H1 (cell line): ENCODE results near the gene IGF2BP3. TPM values are rescaled to one million over a fixed set of nuclear protein-coding genes. Genes with fewer than 3 reads are reported as not detected.

Source experiments
- CTCF ChIA-PET: fragments of 300-600 bp; sonication (Branson Sonifier 250); formaldehyde crosslinking; loops from one replicate; lab custom pipeline; 2021; ENCODE audit not compliant: partially characterized antibody; lab: Charles Lee
- POLR2A ChIA-PET: fragments of 300-600 bp; sonication (Branson Sonifier 250); formaldehyde crosslinking; loops from one replicate; lab custom pipeline; 2021; ENCODE audit warnings: inconsistent platforms; ENCODE audit not compliant: partially characterized antibody; lab: Charles Lee
- DNase-seq, 2 experiments: peaks; one replicate each; pipeline versions ENCODE4 v3.0.0 to v3.0.0-alpha.2; 2010 to 2022; ENCODE audit warnings: low spot score in 2 of 2, low read depth in 1 of 2, mixed read lengths in 1 of 2
- FAIRE-seq: peaks from 2 replicates; lab custom pipeline; 2011; peaks lifted over from hg19 to GRCh38; lab: Jason Lieb, UNC
- H2AFZ ChIP-seq: 2 replicates; pipeline ENCODE4 v1.8.1; 2012; ENCODE audit warnings: low read length, inconsistent platforms
- H2AK5ac ChIP-seq: 2 replicates; pipeline ENCODE4 v1.6.1; 2013; ENCODE audit warnings: low read depth, low read length
- H2BK120ac ChIP-seq: replicated peaks from 2 replicates; pipeline ENCODE3; 2013; ENCODE audit warnings: low read depth, low read length, inconsistent platforms
- H2BK12ac ChIP-seq: 2 replicates; pipeline ENCODE4 v1.6.1; 2013; ENCODE audit warnings: low read depth, low read length
- H2BK15ac ChIP-seq: 2 replicates; pipeline ENCODE4 v1.6.1; 2013; ENCODE audit warnings: low read length
- H2BK20ac ChIP-seq: 2 replicates; pipeline ENCODE4 v1.6.1; 2013; ENCODE audit warnings: low read length
- H2BK5ac ChIP-seq: 2 replicates; pipeline ENCODE4 v1.6.1; 2013; ENCODE audit warnings: low read depth, low read length
- H3K14ac ChIP-seq: 2 replicates; pipeline ENCODE4 v1.6.1; 2013; ENCODE audit warnings: inconsistent platforms; ENCODE audit not compliant: insufficient read length
- H3K18ac ChIP-seq: 2 replicates; pipeline ENCODE4 v1.6.1; 2013; ENCODE audit warnings: low read length; ENCODE audit errors: extremely low read depth
- H3K23ac ChIP-seq: 2 replicates; pipeline ENCODE4 v1.6.1; 2013; ENCODE audit warnings: inconsistent platforms; ENCODE audit not compliant: insufficient read length
- H3K23me2 ChIP-seq: 2 replicates; pipeline ENCODE4 v1.6.1; 2013; ENCODE audit warnings: low read depth, low read length
- H3K27ac ChIP-seq: 2 replicates; pipeline ENCODE4 v1.6.1; 2011; ENCODE audit warnings: low read depth, low read length, inconsistent platforms
- H3K27me3 ChIP-seq, 4 experiments: replicated peaks in 1 of 4; 1 replicate in 1 of 4; 2 replicates in 3 of 4; pipeline versions ENCODE4 v1.6.1 to v1.8.1; 2011 to 2013; ENCODE audit warnings: low read length in 3 of 4, mild to moderate bottlenecking in 3 of 4, inconsistent platforms in 2 of 4, mixed read lengths in 2 of 4, moderate library complexity in 1 of 4; ENCODE audit not compliant: control insufficient read depth in 3 of 4, insufficient read depth in 3 of 4; ENCODE audit errors: extremely low read depth in 1 of 4
- H3K36me3 ChIP-seq, 4 experiments: 2 replicates each; pipeline versions ENCODE4 v1.6.1 to v1.8.1; 2011 to 2013; ENCODE audit warnings: mild to moderate bottlenecking in 4 of 4, low read length in 3 of 4, moderate library complexity in 2 of 4, control low read depth in 1 of 4, inconsistent platforms in 1 of 4; ENCODE audit not compliant: insufficient read depth in 4 of 4, control insufficient read depth in 2 of 4
- H3K4ac ChIP-seq: replicated peaks from 2 replicates; pipeline ENCODE3; 2013; ENCODE audit warnings: low read length, low read depth, mixed read lengths, inconsistent platforms; ENCODE audit not compliant: insufficient read length
- H3K4me1 ChIP-seq, 4 experiments: replicated peaks in 1 of 4; 1 replicate in 1 of 4; 2 replicates in 3 of 4; pipeline versions ENCODE4 v1.6.1 to v1.8.1; 2011 to 2013; ENCODE audit warnings: low read length in 3 of 4, inconsistent platforms in 2 of 4, mixed read lengths in 1 of 4; ENCODE audit not compliant: insufficient read depth in 4 of 4, control insufficient read depth in 3 of 4
- H3K4me2 ChIP-seq, 2 experiments: 2 replicates each; pipeline versions ENCODE4 v1.6.1 to v1.8.1; 2011 to 2013; ENCODE audit warnings: low read depth in 2 of 2, low read length in 2 of 2, control low read depth in 1 of 2, inconsistent platforms in 1 of 2, mild to moderate bottlenecking in 1 of 2; ENCODE audit not compliant: insufficient read depth in 1 of 2
- H3K4me3 ChIP-seq, 4 experiments: fragments of 200-600, 300-600 bp in 1 of 4; sonication (generic), shearing (Covaris generic), sonication (Bioruptor Twin) in 1 of 4; 2 replicates each; pipeline versions ENCODE4 v1.5.1 to v1.8.1; 2011 to 2016; ENCODE audit warnings: low read length in 4 of 4, low read depth in 3 of 4, control low read depth in 2 of 4, inconsistent platforms in 2 of 4, mild to moderate bottlenecking in 2 of 4, mixed read lengths in 1 of 4, moderate library complexity in 1 of 4; ENCODE audit not compliant: insufficient read depth in 2 of 4; ENCODE audit errors: extremely low read depth in 1 of 4
- H3K56ac ChIP-seq: replicated peaks from 2 replicates; pipeline ENCODE3; 2013; ENCODE audit warnings: low read depth, mild to moderate bottlenecking, mixed read lengths, low read length, inconsistent platforms; ENCODE audit not compliant: insufficient read length
- H3K79me1 ChIP-seq: 2 replicates; pipeline ENCODE4 v1.6.1; 2013; ENCODE audit warnings: low read depth, low read length, control low read depth
- H3K79me2 ChIP-seq, 2 experiments: 2 replicates each; pipeline versions ENCODE4 v1.6.1 to v1.8.1; 2012 to 2013; ENCODE audit warnings: low read length in 2 of 2, mild to moderate bottlenecking in 2 of 2, inconsistent platforms in 1 of 2; ENCODE audit not compliant: insufficient read depth in 2 of 2, control insufficient read depth in 1 of 2
- H3K9ac ChIP-seq, 4 experiments: replicated peaks in 1 of 4; 1 replicate in 1 of 4; 2 replicates in 3 of 4; pipeline versions ENCODE4 v1.6.1 to v1.8.1; 2011 to 2013; ENCODE audit warnings: low read depth in 3 of 4, low read length in 3 of 4, control low read depth in 2 of 4, mild to moderate bottlenecking in 2 of 4, moderate library complexity in 2 of 4, inconsistent platforms in 1 of 4; ENCODE audit errors: extremely low read depth in 1 of 4
- H3K9me3 ChIP-seq, 2 experiments: 2 replicates each; pipeline versions ENCODE4 v1.6.1 to v1.8.1; 2012 to 2013; ENCODE audit warnings: mild to moderate bottlenecking in 2 of 2, moderate library complexity in 2 of 2, control low read depth in 1 of 2, inconsistent platforms in 1 of 2, low read depth in 1 of 2, low read length in 1 of 2, mixed read lengths in 1 of 2; ENCODE audit not compliant: insufficient read depth in 2 of 2
- H4K20me1 ChIP-seq, 2 experiments: replicated peaks in 1 of 2; 2 replicates each; pipeline versions ENCODE3 to v1.8.1; 2011 to 2013; ENCODE audit warnings: inconsistent platforms in 2 of 2, low read length in 2 of 2, mild to moderate bottlenecking in 1 of 2; ENCODE audit not compliant: insufficient read depth in 2 of 2, control insufficient read depth in 1 of 2
- H4K5ac ChIP-seq: 2 replicates; pipeline ENCODE4 v1.6.1; 2013; ENCODE audit warnings: low read length, low read depth, mixed read lengths, inconsistent platforms; ENCODE audit not compliant: insufficient read length
- H4K8ac ChIP-seq: 2 replicates; pipeline ENCODE4 v1.8.0; 2013; ENCODE audit warnings: mild to moderate bottlenecking, moderate library complexity, low read length, inconsistent platforms; ENCODE audit not compliant: insufficient read depth; ENCODE audit errors: extremely low read depth
- H4K91ac ChIP-seq: replicated peaks from 2 replicates; pipeline ENCODE3; 2013; ENCODE audit warnings: low read length, mixed read lengths, inconsistent platforms; ENCODE audit not compliant: insufficient read length
- BRCA1 ChIP-seq: IDR thresholded peaks from 2 replicates; pipeline ENCODE4 v1.6.1; 2012; ENCODE audit warnings: low read depth, low read length, improper control_type of control experiment
- CHD2 ChIP-seq: IDR thresholded peaks from 2 replicates; pipeline ENCODE4 v1.6.1; 2012; ENCODE audit warnings: low read length, improper control_type of control experiment
- CTBP2 ChIP-seq: IDR thresholded peaks from 2 replicates; pipeline ENCODE4 v1.7.0; 2011; ENCODE audit warnings: borderline replicate concordance, mild to moderate bottlenecking, moderate library complexity, mixed read lengths, low read length; ENCODE audit not compliant: insufficient read depth, insufficient read length
- EGR1 ChIP-seq: IDR thresholded peaks from 2 replicates; pipeline ENCODE4 v1.6.1; 2011; ENCODE audit warnings: low read depth, low read length, borderline replicate concordance
- WGBS, 2 experiments: shearing (Covaris generic) in 1 of 2; methylation state at CpG; one replicate each; pipeline versions ENCODE4 v1.1.6 to v1.1.7; 2013 to 2015; ENCODE audit warnings: low lambda C conversion rate in 2 of 2, mixed read lengths in 2 of 2, inconsistent platforms in 1 of 2, low coverage in 1 of 2, missing lambda C conversion rate in 1 of 2; ENCODE audit not compliant: insufficient replicate concordance in 2 of 2, insufficient coverage in 1 of 2, insufficient read length in 1 of 2; ENCODE audit errors: extremely low coverage in 1 of 2, missing lambda C conversion rate in 1 of 2; 5-methylcytosine and 5-hydroxymethylcytosine counted together
- polyA plus RNA-seq, 7 experiments: library from polyadenylated mRNA; depleted of rRNA in 3 of 7; stranded (reverse) in 5 of 7; unstranded in 2 of 7; fragments of >200 nt in 5 of 7; fragments of 200-250 nt in 2 of 7; gene quantifications; 1 replicate in 5 of 7; 2 replicates in 1 of 7; 4 replicates in 1 of 7; pipeline versions ENCODE4 v1.2.1 to v1.2.3, GENCODE V29; 2011 to 2013; ENCODE audit warnings: missing spikeins in 2 of 7, mixed read lengths in 2 of 7
- total RNA-seq: library from RNA; stranded (reverse); fragmentation: NEBNext Ultra II Directional; extraction: Animal tissue kit (Norgen Biotek cat#: 25700); gene quantifications from 2 replicates; pipeline ENCODE4 v1.2.1, GENCODE V29; 2021
- TF ChIP-seq, protein P1 (sequence below): IDR thresholded peaks from 2 replicates; pipeline ENCODE4 v1.6.1; 2011; ENCODE audit warnings: low read length, improper control_type of control experiment

IGF2BP3 gene
- total and polyA plus RNA-seq, 2 of the 8 experiments (the other 6 are each of a cell fraction or from before 2014, with no cell fraction given) = 66.3 to 193 TPM

DNA sequence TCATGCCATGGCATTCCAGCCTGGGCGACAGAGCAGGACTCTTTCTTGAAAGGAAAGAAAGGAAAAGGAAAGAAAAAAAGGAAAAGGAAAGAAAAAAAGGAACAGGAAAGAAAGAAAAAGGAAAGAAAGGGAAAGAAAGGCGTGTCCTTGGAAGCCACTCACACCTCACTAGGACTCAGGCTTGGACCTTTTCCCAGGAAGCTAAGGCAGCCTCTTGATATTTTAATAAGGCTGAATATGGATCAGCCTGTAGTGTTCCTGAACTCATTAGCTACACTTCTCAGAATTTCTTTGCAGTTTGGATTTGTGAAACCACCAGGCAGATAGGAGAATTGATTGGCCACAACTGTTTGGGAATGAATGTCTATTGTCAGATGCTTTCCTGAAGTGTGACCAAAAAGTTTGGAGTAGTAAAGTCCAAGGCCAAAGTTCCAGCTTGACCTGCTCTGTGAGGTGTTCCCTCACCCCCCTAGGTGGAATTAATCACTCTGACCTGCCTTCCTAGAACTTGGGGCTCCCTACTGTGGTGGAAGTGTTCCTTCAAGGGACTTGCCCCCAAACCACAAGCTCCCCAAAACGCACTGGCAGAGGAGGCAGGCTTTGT, 178.2 kb downstream of the IGF2BP3 start:
- Histone ChIP-seq H3K4me2 (no peak overlapping the region), H2AFZ (peak overlapping the region; percentile 48), H3K79me1 (no peaks in the 10 kb centered on the region), H3K36me3 (no peaks in the 10 kb centered on the region), H4K5ac (no peak overlapping the region), H3K4me1 (peaks cover 0 to 2% (median 0%) of the 10 kb centered on the region in 4 experiments; a peak in 1 of 7 replicates), H3K9me3 (no peaks in the 10 kb centered on the region), H4K8ac (no peak overlapping the region), H3K79me2 (no peaks in the 10 kb centered on the region), H4K91ac (no peak overlapping the region), H3K18ac (no peak overlapping the region; the same call in 1 of the 2 replicates), H2BK15ac (no peak overlapping the region), H3K23me2 (no peaks in the 10 kb centered on the region), H3K27me3 (no peaks in the 10 kb centered on the region), H3K14ac (no peak overlapping the region), H2AK5ac (no peak overlapping the region), H2BK12ac (no peak overlapping the region), H4K20me1 (no peaks in the 10 kb centered on the region), H2BK5ac (no peak overlapping the region), H3K56ac (no peak overlapping the region), H3K27ac (no peak overlapping the region), H3K9ac (no peak overlapping the region), H3K4me3 (no peak overlapping the region), H3K23ac (no peak overlapping the region), H3K4ac (no peak overlapping the region), H2BK20ac (no peak overlapping the region), H2BK120ac (no peak overlapping the region)
- DNase-seq (no peak), FAIRE-seq (no peak)
- 77% methylated on average over 3 of the region's 3 CpGs; no CpG with 5 or more reads in 1 of the 2 experiments for WGBS, 2 experiments
- POLR2A ChIA-PET = interaction anchor here (0.8 to 1.6 kb wide), 2 partner anchors 12 to 16 kb away, joined by 3 to 5 read pairs; no protein-coding TSS in a partner anchor
- CTCF ChIA-PET = interaction anchor here (0.8 to 3.8 kb wide), 4 partner anchors 9 to 30 kb away, joined by 3 to 27 read pairs (median 12); no protein-coding TSS in a partner anchor
- no peak for TF ChIP-seq CTBP2
- no peak for TF ChIP-seq EGR1
- TF ChIP-seq, protein P1, sequence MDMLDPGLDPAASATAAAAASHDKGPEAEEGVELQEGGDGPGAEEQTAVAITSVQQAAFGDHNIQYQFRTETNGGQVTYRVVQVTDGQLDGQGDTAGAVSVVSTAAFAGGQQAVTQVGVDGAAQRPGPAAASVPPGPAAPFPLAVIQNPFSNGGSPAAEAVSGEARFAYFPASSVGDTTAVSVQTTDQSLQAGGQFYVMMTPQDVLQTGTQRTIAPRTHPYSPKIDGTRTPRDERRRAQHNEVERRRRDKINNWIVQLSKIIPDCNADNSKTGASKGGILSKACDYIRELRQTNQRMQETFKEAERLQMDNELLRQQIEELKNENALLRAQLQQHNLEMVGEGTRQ = no peak
- TF ChIP-seq CHD2 = no peak
- no peak for TF ChIP-seq BRCA1
